Measurements from ENCODE around the gene ZNF740. TPM values are rescaled to one million over a fixed set of nuclear protein-coding genes. Genes with fewer than 3 reads are reported as not detected.

ZNF740 gene
- polyA plus RNA-seq, 1 donor, result 82.9 TPM

- DNase-seq, result no peak
Measured at GRCh38 chr12:53213348-53213747, 32.8 kb downstream of the ZNF740 start.

DNA sequence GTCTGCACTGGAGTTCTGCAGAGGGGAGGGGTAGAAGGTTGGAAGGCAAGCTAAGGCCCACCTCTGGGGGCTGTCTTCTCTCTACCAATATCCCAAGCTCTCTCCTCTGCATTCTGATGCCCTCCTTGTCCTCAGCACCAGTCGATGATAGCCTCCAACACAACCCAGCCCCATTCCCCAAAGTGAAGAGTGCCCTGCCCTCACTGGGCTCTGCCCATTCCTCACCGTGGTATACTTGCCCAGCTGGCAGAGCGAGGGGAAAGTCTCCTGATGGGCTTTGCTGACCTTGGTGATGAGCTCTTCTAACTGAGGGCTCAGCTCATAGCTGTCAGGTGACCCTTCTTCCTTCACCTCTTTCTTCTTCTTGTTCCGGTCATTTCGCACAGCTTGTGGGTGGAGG is 33.7 kb downstream of the ZNF740 start:
- no peak for DNase-seq

DNA sequence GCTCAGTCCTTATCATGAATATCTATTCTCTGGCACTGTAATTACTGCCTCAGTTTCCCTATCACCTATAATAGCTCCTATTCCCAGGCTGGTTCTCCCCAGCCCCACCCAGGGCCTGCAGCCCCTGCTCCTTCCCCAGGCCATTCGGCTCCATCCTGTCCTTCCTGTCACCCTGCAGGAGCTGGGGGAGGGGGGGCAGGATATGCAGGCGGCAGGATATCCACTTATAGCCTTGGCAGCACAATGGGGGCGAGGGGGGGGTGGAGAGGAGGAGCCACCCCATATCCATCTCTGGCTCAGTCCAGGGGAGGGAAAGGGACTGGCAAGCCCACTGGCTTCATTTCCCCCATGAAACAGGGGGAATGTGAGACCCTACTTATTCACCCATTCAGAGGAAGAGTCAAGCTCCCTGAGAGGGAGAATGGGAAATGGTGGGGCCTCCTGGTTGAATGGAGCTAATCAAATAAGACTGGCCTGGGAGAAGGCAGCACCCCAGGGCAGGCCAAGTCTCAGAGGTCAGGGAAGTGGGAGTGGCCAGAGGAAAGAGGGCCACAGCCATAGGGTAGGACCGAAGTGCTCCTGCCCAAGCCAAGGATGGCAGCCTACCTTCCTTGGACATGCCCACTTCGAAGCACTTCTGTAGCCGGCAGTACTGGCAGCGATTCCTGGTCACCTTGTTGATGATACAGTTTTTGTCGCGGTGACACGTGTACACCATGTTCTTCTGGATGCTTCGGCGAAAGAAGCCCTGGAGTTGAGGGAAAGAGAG is 34.3 kb downstream of the ZNF740 start:
- no peak for DNase-seq

GRCh38 chr12:53215497-53215896 is 35.0 kb downstream of the ZNF740 start:
- DNase-seq, result no peak

DNA sequence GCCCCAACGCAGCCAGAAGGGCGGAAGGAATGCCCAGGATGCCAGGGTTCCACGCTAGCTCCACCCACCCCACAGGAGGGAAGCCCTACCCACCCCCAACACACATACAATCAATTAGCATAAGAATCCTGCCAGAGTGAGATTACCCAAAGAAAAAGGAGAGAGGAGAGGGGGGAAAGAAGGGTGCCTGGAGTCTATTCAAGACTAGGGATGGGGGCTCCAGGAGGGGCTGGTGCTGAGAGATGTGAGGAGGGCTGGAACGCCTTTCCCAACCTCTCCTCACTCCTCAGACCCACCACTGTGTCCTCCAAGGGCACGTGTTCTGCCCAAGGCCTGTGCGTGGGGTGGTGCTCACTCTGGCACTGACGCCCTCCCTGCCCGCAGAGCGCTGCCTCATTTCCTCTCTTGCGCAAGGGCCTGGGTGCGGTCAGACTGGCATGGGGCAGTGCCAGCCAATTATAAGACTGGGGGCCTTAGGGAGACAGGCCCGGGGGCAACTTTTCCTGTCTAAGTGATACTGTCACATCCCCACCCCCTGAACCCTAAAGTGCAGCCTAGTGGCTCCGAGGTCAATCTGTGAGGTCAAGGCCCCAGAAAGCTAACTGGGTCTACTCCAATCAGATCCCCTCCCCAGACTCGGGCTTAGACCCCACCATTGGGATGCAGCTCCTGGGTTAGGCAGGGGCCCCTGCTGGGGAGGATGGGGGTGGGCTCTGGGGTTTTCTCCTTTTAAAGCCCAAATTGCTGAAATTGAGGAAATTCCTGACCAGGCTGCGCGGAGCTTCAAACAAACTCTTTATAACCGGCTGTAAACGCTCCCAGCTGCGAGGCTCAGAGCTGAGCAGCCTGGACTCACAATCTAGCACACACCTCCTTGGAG is 36.8 kb downstream of the ZNF740 start:
- DNase-seq, result no peak

GRCh38 chr12:53217931-53218307 is 37.4 kb downstream of the ZNF740 start:
- DNase-seq, result no peak

- no peak for DNase-seq
Measured at GRCh38 chr12:53218551-53219291, 38.2 kb downstream of the ZNF740 start.

DNA sequence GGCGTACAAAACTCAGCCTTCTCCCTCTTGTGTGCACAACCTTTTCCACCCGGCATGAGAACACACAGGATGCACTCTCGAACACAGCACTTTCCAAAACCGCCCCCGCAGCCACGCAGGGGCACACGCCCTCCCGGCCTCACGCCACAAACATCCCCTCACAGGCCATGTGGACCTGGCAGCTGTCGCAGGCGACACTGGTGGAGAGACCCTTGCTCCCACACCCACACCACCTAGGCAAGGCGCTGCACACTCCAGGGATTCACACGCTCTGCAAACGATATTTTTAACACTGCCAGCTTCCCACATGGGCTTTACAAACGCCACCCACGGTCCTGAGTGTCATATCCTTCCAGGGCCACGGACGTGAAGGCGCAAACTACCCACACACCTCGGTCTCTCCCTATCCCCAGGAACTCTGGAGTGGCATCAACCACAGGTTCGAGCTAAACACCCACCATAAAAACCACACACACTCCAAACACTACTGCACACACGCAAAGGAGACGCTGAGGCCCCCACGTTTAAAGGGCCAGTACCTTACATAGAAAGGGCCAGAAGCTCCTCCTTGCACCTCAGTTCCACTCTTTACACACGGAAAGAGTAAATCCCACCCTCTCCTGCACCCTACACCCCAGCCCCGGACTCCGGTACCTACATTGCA is 38.9 kb downstream of the ZNF740 start:
- DNase-seq, result no peak

- no peak for DNase-seq
Measured at GRCh38 chr12:53219956-53220693, 39.6 kb downstream of the ZNF740 start.

DNA sequence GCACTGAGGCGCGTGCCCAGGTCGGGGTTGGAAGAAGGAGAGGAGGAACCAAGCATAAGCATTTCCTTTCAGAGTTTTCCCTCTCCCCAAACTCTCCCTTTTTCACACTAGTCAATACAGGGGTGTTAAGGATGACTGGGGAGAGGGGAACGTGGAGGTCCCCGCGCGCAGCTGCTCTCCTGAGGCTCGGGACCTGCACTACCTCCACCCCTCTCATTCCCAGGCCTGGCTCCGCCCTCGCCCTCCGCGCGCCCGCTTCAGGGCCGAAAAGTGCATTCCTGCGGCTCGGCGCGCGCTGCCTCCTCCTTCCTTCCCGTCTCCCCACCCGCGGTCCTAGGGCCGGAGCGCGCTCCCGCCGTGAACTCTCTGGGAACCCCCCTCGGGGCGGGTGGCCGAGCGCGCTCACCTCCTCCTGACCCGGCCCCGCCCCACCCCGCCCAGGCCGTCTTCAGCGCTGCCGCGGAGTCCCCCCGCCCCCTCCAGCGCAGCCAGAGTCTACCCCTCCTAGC is 40.2 kb downstream of the ZNF740 start:
- DNase-seq, result peak; percentile 89

DNA sequence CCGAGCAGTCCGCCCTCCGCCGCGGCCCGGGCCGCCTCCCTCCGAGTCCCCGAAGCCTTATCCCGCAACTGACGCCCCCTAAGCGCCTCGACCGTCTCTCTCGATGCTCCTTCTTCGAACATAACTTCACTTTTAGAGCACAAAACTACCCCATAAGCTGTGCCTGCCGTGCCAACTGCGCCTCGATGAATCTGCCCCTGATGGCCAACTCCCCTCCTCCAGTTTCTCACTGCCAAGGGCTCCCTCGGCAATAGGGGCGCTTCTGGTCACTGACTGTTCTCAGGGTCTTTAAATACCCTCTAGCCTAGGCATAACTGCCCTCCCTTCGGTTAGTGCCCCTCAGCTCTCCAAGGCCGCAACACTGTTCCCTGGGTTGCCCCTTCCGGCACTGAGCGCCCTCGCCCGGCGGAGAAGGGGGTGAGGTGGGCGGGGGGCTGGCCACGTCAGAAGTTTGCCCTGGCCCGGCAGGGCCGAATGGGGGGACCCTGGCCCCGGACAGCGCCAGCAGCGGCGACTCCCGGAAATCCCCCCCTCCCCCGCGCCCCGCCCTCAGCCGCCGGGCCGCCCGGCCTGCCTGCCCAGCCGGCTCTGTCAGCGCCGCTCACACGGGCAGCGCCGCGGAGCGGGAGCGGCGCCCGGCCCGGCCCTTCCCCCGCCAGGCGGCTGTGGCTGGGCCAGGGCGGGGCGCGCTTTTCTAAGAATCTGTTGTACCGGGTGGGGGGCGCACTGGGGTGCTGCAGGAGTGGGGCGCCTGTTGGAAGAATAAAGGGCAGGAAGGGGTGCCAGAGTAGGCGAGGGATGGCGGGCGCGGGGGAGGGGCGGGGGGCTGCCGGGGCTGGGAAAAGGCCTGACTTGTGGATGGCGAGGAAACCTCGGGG is 40.9 kb downstream of the ZNF740 start:
- no peak for DNase-seq

DNA sequence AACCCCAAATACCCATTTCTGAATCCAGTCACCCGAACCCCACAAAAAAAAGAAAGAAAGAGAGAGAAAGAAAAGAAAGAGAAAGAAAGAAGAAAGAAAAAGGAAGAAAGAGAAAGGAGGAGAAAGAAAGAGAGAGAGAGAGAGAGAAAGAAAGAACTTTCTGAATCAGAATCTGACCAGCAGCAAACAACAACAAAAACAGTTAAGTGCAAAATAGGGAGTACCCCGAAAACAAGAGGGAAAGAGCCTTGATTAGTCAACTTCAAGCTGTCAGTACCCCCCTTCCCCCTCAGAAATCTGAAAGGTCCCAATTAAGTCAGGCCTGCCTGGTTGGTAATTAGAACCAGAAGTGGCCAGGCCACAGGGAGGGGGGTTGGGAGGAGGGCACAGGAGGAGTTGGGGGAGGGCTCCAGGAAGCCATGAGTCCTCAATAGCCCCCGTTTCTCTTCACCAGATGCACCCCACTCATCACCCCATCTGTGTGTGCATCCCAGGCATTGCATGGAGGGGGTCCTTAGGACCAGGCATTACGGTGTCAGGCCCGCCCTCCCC is 41.7 kb downstream of the ZNF740 start:
- DNase-seq, result no peak

- DNase-seq, result no peak
Measured at GRCh38 chr12:53222806-53223261, 42.3 kb downstream of the ZNF740 start.

GRCh38 chr12:53223389-53224060 is 43.0 kb downstream of the ZNF740 start:
- DNase-seq, result no peak

DNA sequence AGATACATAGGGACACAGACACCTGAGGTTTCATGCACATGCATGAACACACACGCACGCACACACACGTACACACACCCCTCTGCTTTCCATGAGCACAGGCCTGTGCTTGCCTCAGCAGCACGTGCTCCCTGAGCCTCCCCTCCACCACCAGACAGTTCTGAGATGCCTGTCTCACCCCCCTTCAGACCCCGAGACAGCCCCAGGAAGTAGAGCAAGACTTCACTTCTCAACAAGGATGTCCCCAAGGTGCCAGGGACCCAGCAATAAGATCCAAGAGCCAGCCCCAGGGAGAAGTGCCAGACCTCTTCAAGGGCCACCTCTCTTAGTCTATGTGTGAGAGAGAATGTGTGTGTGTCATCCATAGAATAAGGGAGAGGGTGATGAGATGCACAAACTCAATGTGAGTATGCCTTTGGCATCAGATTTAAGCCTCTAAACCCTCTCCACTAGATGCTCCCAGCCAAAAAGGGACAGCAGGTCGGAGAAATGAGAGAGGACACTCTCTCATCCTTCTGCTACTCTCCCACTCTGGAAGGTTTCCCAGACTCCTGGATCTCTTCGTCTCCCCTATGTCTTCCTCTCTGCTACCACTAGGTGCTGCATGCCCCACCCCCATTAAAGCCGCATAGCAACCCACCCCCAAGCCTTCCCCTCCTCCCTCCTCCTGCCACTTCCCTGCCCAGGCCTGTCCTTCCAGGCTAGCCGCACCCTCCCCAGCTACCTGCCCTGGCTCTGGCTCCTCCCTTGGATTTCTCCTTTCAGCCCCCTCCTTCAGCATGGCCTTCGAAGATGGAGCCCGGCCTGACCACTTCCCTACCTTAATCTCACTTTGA is 43.8 kb downstream of the ZNF740 start:
- no peak for DNase-seq

- DNase-seq, result no peak
Measured at GRCh38 chr12:53224897-53225634, 44.5 kb downstream of the ZNF740 start.

Measured in left kidney (tissue), 2 donors.